ENCODE measurements around the gene RACK1. TPM values are rescaled to one million over a fixed set of nuclear protein-coding genes. Genes with fewer than 3 reads are reported as not detected.

The RACK1 gene
- total and polyA plus RNA-seq, 2 of the 13 experiments (the other 11 are each of a cell fraction or from before 2014, with no cell fraction given): 2,514 to 6,141 TPM

DNA sequence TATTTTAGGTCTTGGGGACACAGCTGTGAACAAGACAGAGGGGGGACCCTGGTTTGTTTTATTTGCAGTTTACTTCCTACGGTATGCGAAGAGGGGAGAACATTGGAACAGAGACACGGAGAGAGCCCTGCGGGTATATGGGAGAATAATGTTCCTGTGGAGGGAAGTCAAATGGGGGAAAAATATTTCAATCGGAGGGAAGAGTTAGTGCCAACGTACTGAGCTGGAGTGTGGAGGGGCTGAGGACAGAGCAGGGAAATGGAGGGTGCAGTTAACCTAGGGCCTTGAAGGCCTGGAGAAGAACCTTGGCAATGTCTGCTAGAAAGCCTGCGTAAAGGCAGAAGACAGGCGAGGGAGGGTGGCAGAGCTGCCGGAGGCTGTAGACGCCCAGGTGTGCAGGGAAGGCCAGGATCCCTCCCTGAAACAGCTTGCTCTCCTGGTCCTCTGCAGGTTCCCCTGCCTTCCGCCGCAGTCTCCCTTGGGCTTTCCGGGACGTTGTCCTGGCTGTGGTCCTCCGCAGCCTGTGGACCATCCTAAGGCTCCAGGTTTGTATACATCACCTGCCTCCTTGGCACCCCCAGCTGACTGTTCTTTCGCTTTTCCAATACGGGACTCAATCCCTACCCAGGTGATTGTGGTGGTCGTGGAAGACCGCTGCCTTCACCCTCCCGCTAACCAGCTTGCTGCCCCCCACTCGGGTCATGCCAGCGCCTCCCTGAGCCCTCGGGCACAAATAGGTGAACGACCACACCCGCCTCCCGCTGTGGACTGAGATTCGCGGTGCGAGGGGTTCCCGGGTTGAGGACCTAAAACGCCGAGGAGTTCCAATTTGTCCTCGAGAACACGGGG, 1.9 kb upstream of the RACK1 start (continued):
- TF ChIP-seq NONO (IDR thresholded peaks at IDR 0.05) (no peak), NONO (CRISPR knock-in tag; conservative IDR thresholded peaks at IDR 0.05) (peak; percentile 48; the same call in 1 of the 2 replicates), KMT2A (CRISPR knock-in tag; IDR thresholded peaks at IDR 0.05) (no peak), EED (CRISPR knock-in tag; IDR thresholded peaks at IDR 0.05) (peak; percentile 60; the same call in 1 of the 2 replicates), ZNF563 (CRISPR knock-in tag; IDR thresholded peaks at IDR 0.05) (0 out of 2 replicates have a peak, but pooled peaks have one; percentile 59), HNRNPL (IDR thresholded peaks at IDR 0.05; ENCODE audit: low read depth, low read length) (0 out of 2 replicates have a peak, but pooled peaks have one; percentile 72), RNF2 (conservative IDR thresholded peaks at IDR 0.05; ENCODE audit: low read depth) (no peak), MED8 (CRISPR knock-in tag; IDR thresholded peaks at IDR 0.05; ENCODE audit: insufficient replicate concordance) (no peak), ZNF883 (CRISPR knock-in tag; IDR thresholded peaks at IDR 0.05; ENCODE audit: not compliant biosample characterization) (peak; percentile 22), CCDC6 (CRISPR knock-in tag; IDR thresholded peaks at IDR 0.05) (peak; percentile 15; the same call in 1 of the 2 replicates), ZNF296 (CRISPR knock-in tag; conservative IDR thresholded peaks at IDR 0.05) (peak; percentile 3; the same call in 1 of the 2 replicates), ZNF782 (CRISPR knock-in tag; IDR thresholded peaks at IDR 0.05; ENCODE audit: borderline replicate concordance) (no peak), NFKB2 (CRISPR knock-in tag; IDR thresholded peaks at IDR 0.05; ENCODE audit: borderline replicate concordance) (peak; percentile 57; the same call in 1 of the 2 replicates), ZNF83 (CRISPR knock-in tag; IDR thresholded peaks at IDR 0.05; ENCODE audit: borderline replicate concordance) (peak; percentile 15; the same call in 1 of the 2 replicates), ZNF274 (CRISPR knock-in tag; IDR thresholded peaks at IDR 0.05) (no peak), NFYB (CRISPR knock-in tag; IDR thresholded peaks at IDR 0.05) (no peak), JUNB (CRISPR knock-in tag; IDR thresholded peaks at IDR 0.05; ENCODE audit: borderline replicate concordance) (0 out of 2 replicates have a peak, but pooled peaks have one; percentile 22)
- TF ChIP-seq, protein P1, sequence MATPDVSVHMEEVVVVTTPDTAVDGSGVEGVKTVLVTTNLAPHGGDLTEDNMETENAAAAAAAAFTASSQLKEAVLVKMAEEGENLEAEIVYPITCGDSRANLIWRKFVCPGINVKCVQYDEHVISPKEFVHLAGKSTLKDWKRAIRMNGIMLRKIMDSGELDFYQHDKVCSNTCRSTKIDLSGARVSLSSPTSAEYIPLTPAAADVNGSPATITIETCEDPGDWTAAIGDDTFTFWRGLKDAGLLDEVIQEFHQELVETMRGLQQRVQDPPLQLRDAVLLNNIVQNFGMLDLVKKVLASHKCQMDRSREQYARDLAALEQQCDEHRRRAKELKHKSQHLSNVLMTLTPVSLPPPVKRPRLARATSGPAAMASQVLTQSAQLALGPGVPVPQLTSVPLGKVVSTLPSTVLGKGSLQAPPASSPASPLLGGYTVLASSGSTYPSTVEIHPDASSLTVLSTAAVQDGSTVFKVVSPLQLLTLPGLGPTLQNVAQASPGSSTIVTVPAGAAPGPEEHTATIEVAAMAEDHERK (CRISPR knock-in tag; IDR thresholded peaks at IDR 0.05; ENCODE audit: low read depth): no peak
- TF ChIP-seq, protein P2, sequence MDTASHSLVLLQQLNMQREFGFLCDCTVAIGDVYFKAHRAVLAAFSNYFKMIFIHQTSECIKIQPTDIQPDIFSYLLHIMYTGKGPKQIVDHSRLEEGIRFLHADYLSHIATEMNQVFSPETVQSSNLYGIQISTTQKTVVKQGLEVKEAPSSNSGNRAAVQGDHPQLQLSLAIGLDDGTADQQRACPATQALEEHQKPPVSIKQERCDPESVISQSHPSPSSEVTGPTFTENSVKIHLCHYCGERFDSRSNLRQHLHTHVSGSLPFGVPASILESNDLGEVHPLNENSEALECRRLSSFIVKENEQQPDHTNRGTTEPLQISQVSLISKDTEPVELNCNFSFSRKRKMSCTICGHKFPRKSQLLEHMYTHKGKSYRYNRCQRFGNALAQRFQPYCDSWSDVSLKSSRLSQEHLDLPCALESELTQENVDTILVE (CRISPR knock-in tag; IDR thresholded peaks at IDR 0.05): 0 out of 2 replicates have a peak, but pooled peaks have one; percentile 18
- TF ChIP-seq, protein P3, sequence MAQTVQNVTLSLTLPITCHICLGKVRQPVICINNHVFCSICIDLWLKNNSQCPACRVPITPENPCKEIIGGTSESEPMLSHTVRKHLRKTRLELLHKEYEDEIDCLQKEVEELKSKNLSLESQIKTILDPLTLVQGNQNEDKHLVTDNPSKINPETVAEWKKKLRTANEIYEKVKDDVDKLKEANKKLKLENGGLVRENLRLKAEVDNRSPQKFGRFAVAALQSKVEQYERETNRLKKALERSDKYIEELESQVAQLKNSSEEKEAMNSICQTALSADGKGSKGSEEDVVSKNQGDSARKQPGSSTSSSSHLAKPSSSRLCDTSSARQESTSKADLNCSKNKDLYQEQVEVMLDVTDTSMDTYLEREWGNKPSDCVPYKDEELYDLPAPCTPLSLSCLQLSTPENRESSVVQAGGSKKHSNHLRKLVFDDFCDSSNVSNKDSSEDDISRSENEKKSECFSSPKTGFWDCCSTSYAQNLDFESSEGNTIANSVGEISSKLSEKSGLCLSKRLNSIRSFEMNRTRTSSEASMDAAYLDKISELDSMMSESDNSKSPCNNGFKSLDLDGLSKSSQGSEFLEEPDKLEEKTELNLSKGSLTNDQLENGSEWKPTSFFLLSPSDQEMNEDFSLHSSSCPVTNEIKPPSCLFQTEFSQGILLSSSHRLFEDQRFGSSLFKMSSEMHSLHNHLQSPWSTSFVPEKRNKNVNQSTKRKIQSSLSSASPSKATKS (CRISPR knock-in tag; IDR thresholded peaks at IDR 0.05): 0 out of 2 replicates have a peak, but pooled peaks have one; percentile 10
- TF ChIP-seq, protein P4, sequence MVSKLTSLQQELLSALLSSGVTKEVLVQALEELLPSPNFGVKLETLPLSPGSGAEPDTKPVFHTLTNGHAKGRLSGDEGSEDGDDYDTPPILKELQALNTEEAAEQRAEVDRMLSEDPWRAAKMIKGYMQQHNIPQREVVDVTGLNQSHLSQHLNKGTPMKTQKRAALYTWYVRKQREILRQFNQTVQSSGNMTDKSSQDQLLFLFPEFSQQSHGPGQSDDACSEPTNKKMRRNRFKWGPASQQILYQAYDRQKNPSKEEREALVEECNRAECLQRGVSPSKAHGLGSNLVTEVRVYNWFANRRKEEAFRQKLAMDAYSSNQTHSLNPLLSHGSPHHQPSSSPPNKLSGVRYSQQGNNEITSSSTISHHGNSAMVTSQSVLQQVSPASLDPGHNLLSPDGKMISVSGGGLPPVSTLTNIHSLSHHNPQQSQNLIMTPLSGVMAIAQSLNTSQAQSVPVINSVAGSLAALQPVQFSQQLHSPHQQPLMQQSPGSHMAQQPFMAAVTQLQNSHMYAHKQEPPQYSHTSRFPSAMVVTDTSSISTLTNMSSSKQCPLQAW (CRISPR knock-in tag; IDR thresholded peaks at IDR 0.05): no peak
- TF ChIP-seq, protein P5, sequence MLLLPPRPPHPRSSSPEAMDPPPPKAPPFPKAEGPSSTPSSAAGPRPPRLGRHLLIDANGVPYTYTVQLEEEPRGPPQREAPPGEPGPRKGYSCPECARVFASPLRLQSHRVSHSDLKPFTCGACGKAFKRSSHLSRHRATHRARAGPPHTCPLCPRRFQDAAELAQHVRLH (CRISPR knock-in tag; IDR thresholded peaks at IDR 0.05; ENCODE audit: borderline replicate concordance, low read depth): 0 out of 2 replicates have a peak, but pooled peaks have one; percentile 39

Data from HepG2 (cell line).